Ishikawa (cell line): ENCODE data around the gene TCFL5.

Source experiments
- CEBPB ChIP-seq: IDR thresholded peaks from 2 replicates; pipeline ENCODE4 v1.6.1; 2012
- EGR1 ChIP-seq: IDR thresholded peaks from 2 replicates; pipeline ENCODE4 v1.6.1; 2012
- EP300 ChIP-seq: IDR thresholded peaks from 2 replicates; pipeline ENCODE4 v1.6.1; 2012; ENCODE audit warnings: borderline replicate concordance
- FOXM1 ChIP-seq: IDR thresholded peaks from 2 replicates; pipeline ENCODE4 v1.6.1; 2012; ENCODE audit warnings: low read depth, borderline replicate concordance
- MAX ChIP-seq: IDR thresholded peaks from 2 replicates; pipeline ENCODE4 v1.6.1; 2012
- RAD21 ChIP-seq: IDR thresholded peaks from 2 replicates; pipeline ENCODE4 v1.6.1; 2012; ENCODE audit warnings: low read depth
- REST ChIP-seq: IDR thresholded peaks from 2 replicates; pipeline ENCODE4 v1.6.1; 2012; ENCODE audit warnings: low read depth, mild to moderate bottlenecking
- USF1 ChIP-seq: IDR thresholded peaks from 2 replicates; pipeline ENCODE4 v1.6.1; 2012
- ZBTB7A ChIP-seq: IDR thresholded peaks from 2 replicates; pipeline ENCODE4 v1.6.1; 2012; ENCODE audit warnings: low read depth

GRCh38 chr20:62792182-62792939 is 69.3 kb downstream of the TCFL5 start:
- TF ChIP-seq RAD21 (no peak), EGR1 (no peak), MAX (no peak), ZBTB7A (no peak), FOXM1 (no peak), USF1 (no peak), REST (no peak), EP300 (no peak), CEBPB (no peak)
